ENCODE results near the gene CCL14. TPM values are rescaled to one million over a fixed set of nuclear protein-coding genes. Genes with fewer than 3 reads are reported as not detected.

The CCL14 gene
- total and polyA plus RNA-seq, 2 of the 8 experiments (the other 6 are each of a cell fraction or from before 2014, with no cell fraction given) = not detected

DNA sequence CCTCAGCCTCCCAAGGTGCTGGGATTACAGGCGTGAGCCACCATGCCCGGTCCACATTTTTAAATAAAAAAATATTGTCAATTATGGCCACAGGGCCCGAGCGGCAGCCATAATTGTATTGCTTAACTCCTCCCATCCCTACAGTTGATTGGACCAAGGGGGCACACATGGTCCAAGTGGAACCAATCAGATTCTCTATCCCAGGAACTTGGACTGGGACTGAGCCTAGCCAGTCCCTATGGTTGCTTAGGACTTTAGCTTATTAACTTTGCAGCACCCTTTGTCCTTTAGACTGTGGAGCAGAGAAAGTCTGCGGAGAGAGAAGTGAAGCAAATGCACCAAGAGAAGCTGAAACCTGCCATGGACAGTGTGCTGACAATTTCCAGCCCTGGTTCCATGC is 50.5 kb downstream of the CCL14 start:
- H2BK5ac ChIP-seq (ENCODE audit: low read depth, low read length) = no peak overlapping the region
- WGBS, 2 experiments (ENCODE audit: extremely low coverage in 1 of 2, insufficient coverage in 1 of 2, insufficient read length in 1 of 2, insufficient replicate concordance in 2 of 2, low coverage in 1 of 2, low lambda C conversion rate in 2 of 2, missing lambda C conversion rate in 1 of 2) = 98% methylated on average over 5 of the region's 5 CpGs; no CpG with 5 or more reads in 1 of the 2 experiments
- no peak for TF ChIP-seq PHF8 (conservative IDR thresholded peaks at IDR 0.05; ENCODE audit: low read depth, low read length)
- no peak for TF ChIP-seq HDAC6 (IDR thresholded peaks at IDR 0.05; ENCODE audit: low read depth, low read length)
- TF ChIP-seq JUN (IDR thresholded peaks at IDR 0.05; ENCODE audit: low read depth, low read length) = no peak
- no peak for TF ChIP-seq CHD2 (IDR thresholded peaks at IDR 0.05; ENCODE audit: low read length)
- no peak for TF ChIP-seq RAD21 (IDR thresholded peaks at IDR 0.05 in 1 of 2, conservative IDR thresholded peaks at IDR 0.05 in 1 of 2; ENCODE audit: low read depth in 2 of 2, low read length in 2 of 2)
- TF ChIP-seq TBP (IDR thresholded peaks at IDR 0.05; ENCODE audit: low read depth, low read length) = no peak
- TF ChIP-seq NANOG (IDR thresholded peaks at IDR 0.05; ENCODE audit: insufficient read depth, low read depth, low read length, poor library complexity, severe bottlenecking) = no peak
- TF ChIP-seq POLR2A (IDR thresholded peaks at IDR 0.05; ENCODE audit: control extremely low read depth in 1 of 2, low read depth in 2 of 2, low read length in 2 of 2) = no peak
- TF ChIP-seq HDAC2 (IDR thresholded peaks at IDR 0.05; ENCODE audit: borderline replicate concordance in 1 of 2, low read depth in 2 of 2, low read length in 2 of 2) = no peak
- no peak for TF ChIP-seq JUND (IDR thresholded peaks at IDR 0.05; ENCODE audit: low read length)
- TF ChIP-seq, protein P1, sequence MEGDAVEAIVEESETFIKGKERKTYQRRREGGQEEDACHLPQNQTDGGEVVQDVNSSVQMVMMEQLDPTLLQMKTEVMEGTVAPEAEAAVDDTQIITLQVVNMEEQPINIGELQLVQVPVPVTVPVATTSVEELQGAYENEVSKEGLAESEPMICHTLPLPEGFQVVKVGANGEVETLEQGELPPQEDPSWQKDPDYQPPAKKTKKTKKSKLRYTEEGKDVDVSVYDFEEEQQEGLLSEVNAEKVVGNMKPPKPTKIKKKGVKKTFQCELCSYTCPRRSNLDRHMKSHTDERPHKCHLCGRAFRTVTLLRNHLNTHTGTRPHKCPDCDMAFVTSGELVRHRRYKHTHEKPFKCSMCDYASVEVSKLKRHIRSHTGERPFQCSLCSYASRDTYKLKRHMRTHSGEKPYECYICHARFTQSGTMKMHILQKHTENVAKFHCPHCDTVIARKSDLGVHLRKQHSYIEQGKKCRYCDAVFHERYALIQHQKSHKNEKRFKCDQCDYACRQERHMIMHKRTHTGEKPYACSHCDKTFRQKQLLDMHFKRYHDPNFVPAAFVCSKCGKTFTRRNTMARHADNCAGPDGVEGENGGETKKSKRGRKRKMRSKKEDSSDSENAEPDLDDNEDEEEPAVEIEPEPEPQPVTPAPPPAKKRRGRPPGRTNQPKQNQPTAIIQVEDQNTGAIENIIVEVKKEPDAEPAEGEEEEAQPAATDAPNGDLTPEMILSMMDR (IDR thresholded peaks at IDR 0.05; ENCODE audit: control extremely low read depth in 1 of 3, insufficient read depth in 1 of 3, low read depth in 1 of 3, low read length in 3 of 3) = no peak
- no peak for TF ChIP-seq YY1 (IDR thresholded peaks at IDR 0.05; ENCODE audit: low read depth, low read length)

More for the DNA sequence above, 50.5 kb downstream of the CCL14 start:
- H3K4me3 ChIP-seq (ENCODE audit: extremely low read depth in 1 of 4, insufficient read depth in 2 of 4, low read depth in 3 of 4, low read length in 4 of 4) = no peak overlapping the region
- no peak overlapping the region for H3K4ac ChIP-seq (replicated peaks; ENCODE audit: insufficient read length, low read depth, low read length)
- no peak overlapping the region for H3K27ac ChIP-seq (ENCODE audit: low read depth, low read length)
- H3K4me1 ChIP-seq (replicated peaks in 1 of 4; ENCODE audit: control insufficient read depth in 3 of 4, insufficient read depth in 4 of 4, low read length in 3 of 4) = peaks cover 0 to 5% (median 3%) of the 10 kb centered on the region in 4 experiments; a peak in 5 of 7 replicates
- ChIA-PET CTCF (ENCODE audit: partially characterized antibody) (no interaction called here), POLR2A (ENCODE audit: partially characterized antibody) (no interaction called here)
- no peak overlapping the region for H4K8ac ChIP-seq (ENCODE audit: extremely low read depth, insufficient read depth, low read length)
- DNase-seq (ENCODE audit: low read depth in 1 of 2, low spot score in 2 of 2) (no peak), FAIRE-seq (no peak)
- no peak overlapping the region; the same call in 1 of the 2 replicates for H3K18ac ChIP-seq (ENCODE audit: extremely low read depth, low read length)
- no peak overlapping the region for H4K5ac ChIP-seq (ENCODE audit: insufficient read length, low read depth, low read length)
- no peak overlapping the region for H4K91ac ChIP-seq (replicated peaks; ENCODE audit: insufficient read length, low read length)
- H3K79me1 ChIP-seq (ENCODE audit: low read depth, low read length) = no peaks in the 10 kb centered on the region
- H3K9ac ChIP-seq (replicated peaks in 1 of 4; ENCODE audit: extremely low read depth in 1 of 4, low read depth in 3 of 4, low read length in 3 of 4) = no peak overlapping the region
- no peak overlapping the region for H2AFZ ChIP-seq (ENCODE audit: low read length)
- no peak overlapping the region for H3K14ac ChIP-seq (ENCODE audit: insufficient read length)
- no peak overlapping the region for H2BK15ac ChIP-seq (ENCODE audit: low read length)
- H3K27me3 ChIP-seq (replicated peaks in 1 of 4; ENCODE audit: control insufficient read depth in 3 of 4, extremely low read depth in 1 of 4, insufficient read depth in 3 of 4, low read length in 3 of 4) = no peaks in the 10 kb centered on the region
- H3K4me2 ChIP-seq (ENCODE audit: insufficient read depth in 1 of 2, low read depth in 2 of 2, low read length in 2 of 2) = no peak overlapping the region
- no peaks in the 10 kb centered on the region for H3K9me3 ChIP-seq (ENCODE audit: insufficient read depth in 2 of 2, low read depth in 1 of 2, low read length in 1 of 2)
- H3K23ac ChIP-seq (ENCODE audit: insufficient read length) = no peak overlapping the region
- no peaks in the 10 kb centered on the region for H3K79me2 ChIP-seq (ENCODE audit: control insufficient read depth in 1 of 2, insufficient read depth in 2 of 2, low read length in 2 of 2)
- no peak overlapping the region for H2BK20ac ChIP-seq (ENCODE audit: low read length)
- H3K36me3 ChIP-seq (ENCODE audit: control insufficient read depth in 2 of 4, insufficient read depth in 4 of 4, low read length in 3 of 4) = no peaks in the 10 kb centered on the region
- H3K56ac ChIP-seq (replicated peaks; ENCODE audit: insufficient read length, low read depth, low read length) = no peak overlapping the region
- no peaks in the 10 kb centered on the region for H3K23me2 ChIP-seq (ENCODE audit: low read depth, low read length)
- H2BK120ac ChIP-seq (replicated peaks; ENCODE audit: low read depth, low read length) = no peak overlapping the region
- no peak overlapping the region for H2AK5ac ChIP-seq (ENCODE audit: low read depth, low read length)
- no peaks in the 10 kb centered on the region for H4K20me1 ChIP-seq (replicated peaks in 1 of 2; ENCODE audit: control insufficient read depth in 1 of 2, insufficient read depth in 2 of 2, low read length in 2 of 2)
- H2BK12ac ChIP-seq (ENCODE audit: low read depth, low read length) = no peak overlapping the region
